Endodermal cell (in vitro differentiated cells): ENCODE data around the gene UGT1A10. TPM values are rescaled to one million over a fixed set of nuclear protein-coding genes. Genes with fewer than 3 reads are reported as not detected.

Experiments used
- DNase-seq: peaks from one replicate; pipeline ENCODE4 v3.0.0-alpha.2; 2017
- H3K27ac ChIP-seq: 2 replicates; pipeline ENCODE4 v1.5.1; 2013; ENCODE audit warnings: mild to moderate bottlenecking, low read depth, low read length, moderate library complexity
- H3K27me3 ChIP-seq: 2 replicates; pipeline ENCODE4 v1.6.1; 2013; ENCODE audit warnings: mild to moderate bottlenecking, low read length, moderate library complexity; ENCODE audit not compliant: insufficient read depth, control insufficient read depth, poor library complexity, severe bottlenecking
- H3K36me3 ChIP-seq: 2 replicates; pipeline ENCODE4 v1.7.0; 2013; ENCODE audit warnings: mild to moderate bottlenecking, low read length, moderate library complexity; ENCODE audit not compliant: control insufficient read depth, insufficient read depth
- H3K4me1 ChIP-seq: one replicate; pipeline ENCODE4 v1.7.0; 2013; ENCODE audit warnings: low read length; ENCODE audit not compliant: control insufficient read depth, insufficient read depth
- H3K4me3 ChIP-seq: 2 replicates; pipeline ENCODE4 v1.5.1; 2013; ENCODE audit warnings: mild to moderate bottlenecking, low read length, moderate library complexity
- H3K9ac ChIP-seq: 2 replicates; pipeline ENCODE4 v1.6.1; 2013; ENCODE audit warnings: mild to moderate bottlenecking, low read length, moderate library complexity; ENCODE audit not compliant: poor library complexity, severe bottlenecking; ENCODE audit errors: extremely low read depth
- H3K9me3 ChIP-seq: 2 replicates; pipeline ENCODE4 v1.6.1; 2013; ENCODE audit warnings: mild to moderate bottlenecking, low read length, moderate library complexity; ENCODE audit not compliant: control insufficient read depth
- H3K27ac Mint-ChIP-seq: 2 replicates; pipeline ENCODE4 v1.8.0; 2020; ENCODE audit warnings: mixed read lengths
- H3K27me3 Mint-ChIP-seq: 2 replicates; pipeline ENCODE4 v1.8.0; 2021; ENCODE audit warnings: mild to moderate bottlenecking, mixed read lengths; ENCODE audit not compliant: insufficient read depth
- H3K36me3 Mint-ChIP-seq: 2 replicates; pipeline ENCODE4 v1.8.0; 2020; ENCODE audit warnings: low read depth, mixed read lengths
- H3K4me1 Mint-ChIP-seq: 2 replicates; pipeline ENCODE4 v1.8.0; 2020; ENCODE audit warnings: mixed read lengths
- H3K4me3 Mint-ChIP-seq: 2 replicates; pipeline ENCODE4 v1.8.0; 2020; ENCODE audit warnings: mild to moderate bottlenecking, moderate library complexity, mixed read lengths
- H3K9me3 Mint-ChIP-seq: 2 replicates; pipeline ENCODE4 v1.8.0; 2020; ENCODE audit warnings: mild to moderate bottlenecking, mixed read lengths
- CTCF ChIP-seq: fragments of 200-600 bp; sonication (generic); conservative IDR thresholded peaks from 2 replicates; pipeline ENCODE4 v1.5.0; 2021; ENCODE audit warnings: antibody characterized with exemption, mild to moderate bottlenecking
- WGBS, 2 experiments: methylation state at CpG; one replicate each; pipeline versions ENCODE4 v1.1.5 to v1.1.7; 2013; ENCODE audit warnings: missing lambda C conversion rate in 2 of 2, mixed read lengths in 1 of 2; ENCODE audit not compliant: insufficient coverage in 1 of 2, insufficient read length in 1 of 2; 5-methylcytosine and 5-hydroxymethylcytosine counted together
- total RNA-seq, 2 donors: library from RNA; stranded (reverse); fragmentation: NEBNext Ultra II Directional in 1 of 2; extraction: Animal tissue kit (Norgen Biotek cat#: 25700) in 1 of 2; gene quantifications; 2 replicates in 1 of 2; 3 replicates in 1 of 2; pipeline ENCODE4 v1.2.1, GENCODE V29; 2021

Gene UGT1A10
- total RNA-seq, 2 donors from 2014 or later, result 0.13 TPM; not detected in 1

DNA sequence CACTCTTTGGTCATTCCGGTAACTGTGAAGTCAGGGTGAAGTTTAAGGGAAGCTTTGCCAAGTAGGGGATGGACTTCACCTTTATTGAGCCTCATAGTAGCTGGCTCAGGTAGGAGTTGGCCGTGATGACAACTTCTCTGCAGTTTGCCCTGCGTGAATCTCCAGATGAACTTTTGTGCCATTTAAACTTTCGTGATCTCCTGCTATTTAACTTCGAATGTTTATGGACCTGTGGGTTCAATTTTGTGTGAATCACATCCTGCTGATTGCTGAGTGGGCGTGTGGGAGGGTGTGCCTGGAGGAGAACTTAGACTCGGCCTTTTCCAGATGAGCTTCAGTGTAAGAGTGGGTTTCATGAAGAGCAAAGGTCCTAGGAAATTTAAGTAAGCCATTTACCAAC lies 128.0 kb downstream of the UGT1A10 start:
- no peak overlapping the region for H3K4me3 Mint-ChIP-seq
- no peak for TF ChIP-seq CTCF
- Histone ChIP-seq H3K9me3 (no peaks in the 10 kb centered on the region), H3K4me1 (no peaks in the 10 kb centered on the region), H3K4me3 (no peak overlapping the region), H3K9ac (no peak overlapping the region), H3K36me3 (no peaks in the 10 kb centered on the region), H3K27me3 (peaks cover 14% of the 10 kb centered on the region), H3K27ac (no peak overlapping the region)
- no peaks in the 10 kb centered on the region for H3K36me3 Mint-ChIP-seq
- 89 to 95% methylated on average over 5 to 7 of the region's 7 CpGs for WGBS, 2 experiments
- no peaks in the 10 kb centered on the region for H3K9me3 Mint-ChIP-seq
- H3K4me1 Mint-ChIP-seq, result no peaks in the 10 kb centered on the region
- peaks cover 5% of the 10 kb centered on the region for H3K27me3 Mint-ChIP-seq
- no peak for DNase-seq
- no peak overlapping the region for H3K27ac Mint-ChIP-seq

GRCh38 chr2:233764761-233765160 lies 128.5 kb downstream of the UGT1A10 start:
- Mint-ChIP-seq H3K4me1 (no peaks in the 10 kb centered on the region), H3K4me3 (no peak overlapping the region)

DNA sequence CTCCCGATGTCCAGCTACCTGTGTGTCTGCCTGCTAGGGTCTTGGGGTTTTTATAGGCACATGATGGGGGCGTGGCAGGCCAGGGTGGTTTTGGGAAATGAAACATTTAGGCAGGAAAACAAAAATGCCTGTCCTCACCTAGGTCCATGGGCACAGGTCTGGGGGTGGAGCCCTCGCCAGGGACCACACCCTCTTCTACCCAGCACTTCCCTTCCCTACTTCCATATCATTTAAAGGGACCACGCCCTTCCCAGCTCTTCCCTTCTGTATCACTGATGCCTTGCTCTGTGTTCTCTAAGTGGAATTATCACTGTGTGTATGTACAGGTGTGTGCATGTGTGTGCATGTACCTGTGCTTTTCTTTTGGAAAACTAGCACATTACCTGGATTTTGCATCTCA lies 130.2 kb downstream of the UGT1A10 start:
- no peak overlapping the region for H3K4me3 Mint-ChIP-seq
- no peak overlapping the region for H3K27ac ChIP-seq
- H3K9me3 Mint-ChIP-seq, result peaks cover 5% of the 10 kb centered on the region
- 86 to 100% methylated on average over 1 to 4 of the region's 4 CpGs for WGBS, 2 experiments
- DNase-seq, result no peak
- H3K4me3 ChIP-seq, result no peak overlapping the region
- peaks cover 3% of the 10 kb centered on the region for H3K27me3 Mint-ChIP-seq
- H3K4me1 ChIP-seq, result no peaks in the 10 kb centered on the region
- no peaks in the 10 kb centered on the region for H3K4me1 Mint-ChIP-seq
- H3K36me3 ChIP-seq, result no peaks in the 10 kb centered on the region
- no peak overlapping the region for H3K27ac Mint-ChIP-seq
- TF ChIP-seq CTCF, result no peak
- no peaks in the 10 kb centered on the region for H3K36me3 Mint-ChIP-seq
- H3K27me3 ChIP-seq, result peaks cover 14% of the 10 kb centered on the region
- H3K9me3 ChIP-seq, result no peaks in the 10 kb centered on the region
- no peak overlapping the region for H3K9ac ChIP-seq

More at GRCh38 chr2:233764761-233765160, 128.5 kb downstream of the UGT1A10 start:
- Histone ChIP-seq H3K4me3 (no peak overlapping the region), H3K27ac (no peak overlapping the region), H3K9ac (no peak overlapping the region), H3K9me3 (no peaks in the 10 kb centered on the region), H3K27me3 (peaks cover 14% of the 10 kb centered on the region), H3K4me1 (no peaks in the 10 kb centered on the region), H3K36me3 (no peaks in the 10 kb centered on the region)
- H3K9me3 Mint-ChIP-seq, result no peaks in the 10 kb centered on the region
- no peak for DNase-seq
- no peak for TF ChIP-seq CTCF
- H3K27me3 Mint-ChIP-seq, result peaks cover 5% of the 10 kb centered on the region
- H3K27ac Mint-ChIP-seq, result no peak overlapping the region
- WGBS, 2 experiments, result 67 to 84% methylated on average over 1 to 3 of the region's 3 CpGs
- H3K36me3 Mint-ChIP-seq, result no peaks in the 10 kb centered on the region
